Prostate gland (tissue), 2 donors: ENCODE measurements around the gene GRAMD1B. TPM values are rescaled to one million over a fixed set of nuclear protein-coding genes. Genes with fewer than 3 reads are reported as not detected.

ENCODE experiments used
- DNase-seq: peaks from one replicate; pipeline ENCODE4 v3.0.0-alpha.2; 2019; ENCODE audit warnings: low spot score
- H3K27ac ChIP-seq, 2 donors: fragments of 200-600 bp; sonication (generic); 2 replicates each; pipeline ENCODE4 v1.5.1; 2017 to 2019
- H3K27me3 ChIP-seq: fragments of 200-600 bp; sonication (generic); replicated peaks from 2 replicates; pipeline ENCODE4 v1.5.1; 2019; ENCODE audit not compliant: insufficient read depth
- H3K36me3 ChIP-seq, 2 donors: fragments of 200-600 bp; sonication (generic); 1 replicate in 1 of 2; 2 replicates in 1 of 2; pipeline versions ENCODE4 v1.5.1 to v1.8.1; 2017 to 2019
- H3K4me1 ChIP-seq: fragments of 200-600 bp; sonication (generic); replicated peaks from 2 replicates; pipeline ENCODE4 v1.5.1; 2019
- H3K4me3 ChIP-seq, 2 donors: fragments of 200-600 bp; sonication (generic); 2 replicates each; pipeline ENCODE4 v1.5.1; 2017 to 2019
- H3K9me3 ChIP-seq: fragments of 200-600 bp; sonication (generic); 2 replicates; pipeline ENCODE4 v1.5.1; 2017
- POLR2A ChIP-seq: fragments of 450-650 bp; IDR thresholded peaks from one replicate; pipeline ENCODE4 v1.6.1; 2016; ENCODE audit warnings: antibody characterized with exemption, mild to moderate bottlenecking
- POLR2AphosphoS5 ChIP-seq: sonication (generic); formaldehyde crosslinking; IDR thresholded peaks from one replicate; pipeline ENCODE4 v1.6.1; 2017; ENCODE audit warnings: antibody characterized with exemption
- WGBS: methylation state at CpG from one replicate; pipeline ENCODE4 v1.1.5; 2018; 5-methylcytosine and 5-hydroxymethylcytosine counted together
- intact Hi-C: fragments of 100-400 bp; cut with DNase I; formaldehyde crosslinking; loops from one replicate; pipeline ENCODE4 v1.14.2; 2022
- total RNA-seq, 2 donors: library from RNA; depleted of rRNA; stranded (reverse); fragments of >200 nt; gene quantifications; one replicate each; pipeline ENCODE4 v1.1.0, GENCODE V29; 2016
- TF ChIP-seq, protein P1 (sequence below), 4 experiments: fragments of 200-600 bp in 2 of 4; fragments of 450-650 bp in 2 of 4; sonication (generic) in 2 of 4; IDR thresholded peaks; 1 replicate in 3 of 4; 2 replicates in 1 of 4; pipeline ENCODE4 v1.5.1; 2016 to 2019; ENCODE audit warnings: antibody characterized with exemption in 4 of 4, mild to moderate bottlenecking in 2 of 4, moderate library complexity in 2 of 4

Gene GRAMD1B
- total RNA-seq, 2 donors from 2014 or later: 4.5 to 27.2 TPM

DNA sequence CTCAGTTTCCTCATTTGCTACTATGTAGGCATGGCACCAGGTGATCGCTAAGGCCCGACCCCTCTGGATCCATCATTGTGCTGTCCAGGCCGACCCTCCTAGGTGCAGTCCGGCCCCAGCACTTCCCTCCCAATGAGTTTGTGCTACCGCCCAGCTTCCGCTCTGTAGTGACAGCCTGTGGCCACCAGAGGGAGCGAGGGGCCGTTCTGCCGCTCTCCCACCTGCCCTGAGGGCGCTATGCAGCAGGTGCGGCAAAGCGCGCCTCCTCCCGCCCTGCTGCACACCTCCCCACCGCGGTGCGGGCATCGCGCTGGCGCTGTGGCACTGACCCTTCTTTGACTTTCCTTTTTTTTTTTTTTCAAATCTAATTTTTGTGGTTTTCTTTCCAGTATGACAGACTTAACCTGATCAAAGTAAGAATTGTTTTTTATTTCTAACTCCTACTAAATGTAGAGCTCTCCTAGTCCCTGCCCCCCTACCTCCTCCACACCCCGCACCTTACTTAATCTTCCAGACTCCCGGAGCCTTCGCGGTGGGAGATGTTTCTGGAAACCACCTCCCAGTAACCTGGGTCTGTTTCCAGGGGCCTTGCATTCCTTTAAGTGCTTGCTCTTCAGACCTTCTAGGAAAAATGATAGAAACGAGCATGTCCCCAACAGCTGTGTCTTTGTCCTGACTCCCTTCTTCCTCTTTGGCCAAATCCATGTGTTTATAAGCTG is 150.6 kb downstream of the GRAMD1B start:
- no peak for TF ChIP-seq POLR2A
- TF ChIP-seq, protein P1, sequence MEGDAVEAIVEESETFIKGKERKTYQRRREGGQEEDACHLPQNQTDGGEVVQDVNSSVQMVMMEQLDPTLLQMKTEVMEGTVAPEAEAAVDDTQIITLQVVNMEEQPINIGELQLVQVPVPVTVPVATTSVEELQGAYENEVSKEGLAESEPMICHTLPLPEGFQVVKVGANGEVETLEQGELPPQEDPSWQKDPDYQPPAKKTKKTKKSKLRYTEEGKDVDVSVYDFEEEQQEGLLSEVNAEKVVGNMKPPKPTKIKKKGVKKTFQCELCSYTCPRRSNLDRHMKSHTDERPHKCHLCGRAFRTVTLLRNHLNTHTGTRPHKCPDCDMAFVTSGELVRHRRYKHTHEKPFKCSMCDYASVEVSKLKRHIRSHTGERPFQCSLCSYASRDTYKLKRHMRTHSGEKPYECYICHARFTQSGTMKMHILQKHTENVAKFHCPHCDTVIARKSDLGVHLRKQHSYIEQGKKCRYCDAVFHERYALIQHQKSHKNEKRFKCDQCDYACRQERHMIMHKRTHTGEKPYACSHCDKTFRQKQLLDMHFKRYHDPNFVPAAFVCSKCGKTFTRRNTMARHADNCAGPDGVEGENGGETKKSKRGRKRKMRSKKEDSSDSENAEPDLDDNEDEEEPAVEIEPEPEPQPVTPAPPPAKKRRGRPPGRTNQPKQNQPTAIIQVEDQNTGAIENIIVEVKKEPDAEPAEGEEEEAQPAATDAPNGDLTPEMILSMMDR (IDR thresholded peaks at IDR 0.05): peak; percentile 74 to 81 (median 77)
- Histone ChIP-seq H3K27ac (no peak overlapping the region), H3K27me3 (no peaks in the 10 kb centered on the region), H3K9me3 (no peaks in the 10 kb centered on the region), H3K36me3 (no peaks in the 10 kb centered on the region), H3K4me3 (no peak overlapping the region), H3K4me1 (no peaks in the 10 kb centered on the region)
- DNase-seq: peak; percentile 35
- WGBS: 14% methylated on average over 25 of the region's 25 CpGs
- intact Hi-C loops: loop anchor here (5.0 kb wide), 1 partner anchor 127 kb away; no protein-coding TSS in a partner anchor

DNA sequence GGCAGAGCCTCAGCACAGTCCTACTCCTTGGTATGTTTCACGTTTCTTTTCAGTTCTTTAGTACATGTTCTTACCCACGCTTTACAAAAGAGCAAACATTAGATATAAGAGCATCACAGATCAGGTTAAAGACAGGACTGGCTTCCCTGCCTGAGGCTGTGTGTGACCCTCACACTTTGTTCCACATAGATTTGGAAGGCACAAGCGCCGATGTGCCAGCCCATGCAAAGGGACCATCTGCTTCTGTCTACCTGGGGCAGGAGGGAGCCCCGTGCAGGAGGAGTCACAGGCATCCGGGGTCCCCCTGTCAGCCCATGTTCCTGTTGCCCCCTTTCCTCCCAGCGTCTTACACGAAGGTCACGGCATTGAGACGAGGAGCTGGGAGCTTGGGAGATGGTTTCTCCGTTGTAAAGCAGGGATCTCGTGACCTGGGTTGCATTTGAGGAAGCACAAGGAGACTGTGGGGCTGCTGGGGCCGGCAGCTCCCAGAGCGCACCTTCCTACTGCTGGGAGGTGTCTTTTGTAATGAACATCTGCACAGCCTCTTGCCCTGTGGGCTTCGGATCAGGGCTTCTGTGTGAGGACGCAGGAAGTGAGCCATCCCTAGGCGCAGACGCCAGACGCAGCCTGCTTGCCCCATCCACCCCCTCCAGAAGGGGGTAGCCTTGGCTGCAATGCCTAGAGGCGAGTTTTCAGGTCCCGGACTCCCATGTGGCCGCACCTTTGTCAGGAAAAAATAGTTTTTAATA is 151.8 kb downstream of the GRAMD1B start:
- H3K27ac ChIP-seq: no peak overlapping the region
- no peaks in the 10 kb centered on the region for H3K36me3 ChIP-seq
- DNase-seq: no peak
- no peaks in the 10 kb centered on the region for H3K4me1 ChIP-seq
- no peaks in the 10 kb centered on the region for H3K9me3 ChIP-seq
- intact Hi-C loops: loop anchor here (5.0 kb wide), 1 partner anchor 125 kb away; no protein-coding TSS in a partner anchor
- TF ChIP-seq, protein P1 (IDR thresholded peaks at IDR 0.05): no peak
- TF ChIP-seq POLR2A: no peak
- TF ChIP-seq POLR2AphosphoS5: no peak
- 91% methylated on average over 22 of the region's 22 CpGs for WGBS
- no peaks in the 10 kb centered on the region for H3K27me3 ChIP-seq
- no peak overlapping the region for H3K4me3 ChIP-seq

DNA sequence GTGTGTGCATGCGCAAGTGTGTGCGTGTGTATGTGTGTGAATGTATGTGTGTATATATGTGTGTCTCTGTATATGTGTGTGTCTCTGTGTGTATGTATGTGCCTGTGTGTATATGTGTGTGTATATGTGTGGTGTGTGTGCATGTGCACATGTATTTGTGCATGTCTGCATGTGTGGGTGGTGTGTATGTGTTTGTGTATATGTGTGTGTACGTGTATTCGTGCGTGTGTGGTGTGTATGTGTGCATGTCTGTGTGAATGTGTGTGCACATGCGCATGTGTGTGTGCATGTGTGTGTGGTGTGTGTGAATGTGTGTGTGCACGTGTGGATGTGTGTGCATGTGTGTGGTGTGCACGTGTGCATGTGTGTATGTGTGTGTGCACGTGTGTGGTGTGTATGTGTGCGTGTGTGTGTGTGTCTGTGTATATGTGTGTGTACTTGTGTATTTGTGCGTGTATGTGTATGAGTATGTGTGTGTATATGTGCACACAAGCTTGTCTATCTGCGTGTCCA is 153.0 kb downstream of the GRAMD1B start:
- no peak overlapping the region for H3K27ac ChIP-seq
- no peak for DNase-seq
- no peaks in the 10 kb centered on the region for H3K36me3 ChIP-seq
- intact Hi-C loops: loop anchor here (5.0 kb wide), 1 partner anchor 124 kb away; no protein-coding TSS in a partner anchor
- no peaks in the 10 kb centered on the region for H3K4me1 ChIP-seq
- no peaks in the 10 kb centered on the region for H3K9me3 ChIP-seq
- 95% methylated on average over 12 of the region's 12 CpGs for WGBS
- H3K4me3 ChIP-seq: no peak overlapping the region
- no peaks in the 10 kb centered on the region for H3K27me3 ChIP-seq
- no peak for TF ChIP-seq POLR2AphosphoS5
- TF ChIP-seq, protein P1 (IDR thresholded peaks at IDR 0.05): no peak
- no peak for TF ChIP-seq POLR2A

DNA sequence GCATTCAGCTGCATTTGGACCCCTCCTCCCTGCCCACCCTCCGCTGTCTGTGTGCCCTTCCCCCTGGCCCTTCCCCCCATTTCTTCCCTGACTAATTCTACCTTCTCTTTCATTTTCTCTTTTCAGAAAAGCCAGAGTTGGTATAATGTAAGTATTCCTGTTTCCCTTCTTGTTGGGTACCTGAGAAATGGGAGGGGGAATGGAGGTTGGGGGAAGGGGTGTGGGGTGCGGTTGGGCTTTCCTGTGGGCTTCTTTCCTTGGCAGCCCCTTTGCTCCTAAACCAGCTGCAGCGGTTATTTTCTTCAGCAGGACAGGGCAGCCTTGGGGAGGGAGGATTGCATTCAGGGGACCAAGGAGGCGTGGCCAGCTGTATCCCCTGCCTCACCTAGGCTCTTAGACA is 154.1 kb downstream of the GRAMD1B start:
- H3K4me3 ChIP-seq: no peak overlapping the region
- no peaks in the 10 kb centered on the region for H3K4me1 ChIP-seq
- no peak overlapping the region for H3K27ac ChIP-seq
- no peaks in the 10 kb centered on the region for H3K36me3 ChIP-seq
- DNase-seq: no peak
- WGBS: 92% methylated on average over 4 of the region's 4 CpGs
- no peaks in the 10 kb centered on the region for H3K27me3 ChIP-seq
- TF ChIP-seq, protein P1 (IDR thresholded peaks at IDR 0.05): no peak
- TF ChIP-seq POLR2A (no peak), POLR2AphosphoS5 (no peak)
- intact Hi-C loops: loop anchor here (5.0 kb wide), 1 partner anchor 123 kb away; no protein-coding TSS in a partner anchor
- no peaks in the 10 kb centered on the region for H3K9me3 ChIP-seq
